ENCODE results near the gene GUCY2F. TPM values are rescaled to one million over a fixed set of nuclear protein-coding genes. Genes with fewer than 3 reads are reported as not detected.
A peak's percentile ranks its signal among the peaks of the same experiment; 100 is the strongest.

GUCY2F gene
- total RNA-seq, 1 experiment from 2014 or later, result not detected

DNA sequence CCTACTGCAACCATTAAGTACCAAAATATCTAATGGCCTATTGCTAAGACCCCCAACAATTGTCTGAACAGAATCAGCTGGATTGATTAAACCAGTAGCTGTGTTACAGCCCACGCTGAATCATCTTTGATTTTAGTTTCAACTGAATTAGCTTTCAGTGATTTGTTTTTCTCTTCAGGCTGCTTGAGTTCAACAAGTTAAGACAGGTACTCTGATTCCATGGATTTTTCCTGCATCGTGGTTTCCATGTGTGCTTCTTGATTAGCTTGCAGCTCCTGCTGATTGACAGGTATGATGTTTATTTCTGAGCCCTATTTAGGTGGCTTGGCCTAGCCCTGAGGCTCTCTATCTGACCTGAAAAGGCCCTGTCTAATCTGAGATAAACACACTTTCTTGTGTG lies 91.3 kb downstream of the GUCY2F start:
- intact Hi-C loops (cut with micrococcal nuclease; ENCODE audit: unreplicated experiment), result no loop called here
- H3K9me3 Mint-ChIP-seq (ENCODE audit: unreplicated experiment), result no peaks in the 10 kb centered on the region
- peaks cover 3% of the 10 kb centered on the region for H3K27me3 Mint-ChIP-seq (ENCODE audit: insufficient read depth, unreplicated experiment)
- no peak for DNase-seq
- ChIA-PET CTCF (no interaction called here), POLR2A (no interaction called here)
- no TSS peak for BruUV-seq (replicated peaks)
- H3K36me3 ChIP-seq (ENCODE audit: control insufficient read depth, insufficient read depth, low read length), result no peaks in the 10 kb centered on the region
- H3K36me3 Mint-ChIP-seq (ENCODE audit: insufficient read depth, unreplicated experiment), result no peaks in the 10 kb centered on the region
- H3K9me3 ChIP-seq, result no peaks in the 10 kb centered on the region
- H3K4me3 Mint-ChIP-seq (ENCODE audit: unreplicated experiment), result no peak overlapping the region
- peaks cover 6% of the 10 kb centered on the region for H3K4me1 Mint-ChIP-seq (ENCODE audit: low read depth, unreplicated experiment)
- H3K27me3 ChIP-seq (replicated peaks; ENCODE audit: control insufficient read depth, insufficient read depth, low read length), result no peaks in the 10 kb centered on the region; the same call in 1 of the 2 replicates
- TF ChIP-seq, protein P1, sequence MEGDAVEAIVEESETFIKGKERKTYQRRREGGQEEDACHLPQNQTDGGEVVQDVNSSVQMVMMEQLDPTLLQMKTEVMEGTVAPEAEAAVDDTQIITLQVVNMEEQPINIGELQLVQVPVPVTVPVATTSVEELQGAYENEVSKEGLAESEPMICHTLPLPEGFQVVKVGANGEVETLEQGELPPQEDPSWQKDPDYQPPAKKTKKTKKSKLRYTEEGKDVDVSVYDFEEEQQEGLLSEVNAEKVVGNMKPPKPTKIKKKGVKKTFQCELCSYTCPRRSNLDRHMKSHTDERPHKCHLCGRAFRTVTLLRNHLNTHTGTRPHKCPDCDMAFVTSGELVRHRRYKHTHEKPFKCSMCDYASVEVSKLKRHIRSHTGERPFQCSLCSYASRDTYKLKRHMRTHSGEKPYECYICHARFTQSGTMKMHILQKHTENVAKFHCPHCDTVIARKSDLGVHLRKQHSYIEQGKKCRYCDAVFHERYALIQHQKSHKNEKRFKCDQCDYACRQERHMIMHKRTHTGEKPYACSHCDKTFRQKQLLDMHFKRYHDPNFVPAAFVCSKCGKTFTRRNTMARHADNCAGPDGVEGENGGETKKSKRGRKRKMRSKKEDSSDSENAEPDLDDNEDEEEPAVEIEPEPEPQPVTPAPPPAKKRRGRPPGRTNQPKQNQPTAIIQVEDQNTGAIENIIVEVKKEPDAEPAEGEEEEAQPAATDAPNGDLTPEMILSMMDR (IDR thresholded peaks at IDR 0.05; ENCODE audit: insufficient read depth in 1 of 2, low read depth in 1 of 2, low read length in 1 of 2, severe bottlenecking in 1 of 2, unreplicated experiment in 1 of 2), result no peak
- H3K4me3 ChIP-seq (ENCODE audit: low read depth, low read length), result no peak overlapping the region
- no peak overlapping the region for H3K27ac Mint-ChIP-seq (ENCODE audit: unreplicated experiment)
- no peaks in the 10 kb centered on the region for H3K4me1 ChIP-seq

DNA sequence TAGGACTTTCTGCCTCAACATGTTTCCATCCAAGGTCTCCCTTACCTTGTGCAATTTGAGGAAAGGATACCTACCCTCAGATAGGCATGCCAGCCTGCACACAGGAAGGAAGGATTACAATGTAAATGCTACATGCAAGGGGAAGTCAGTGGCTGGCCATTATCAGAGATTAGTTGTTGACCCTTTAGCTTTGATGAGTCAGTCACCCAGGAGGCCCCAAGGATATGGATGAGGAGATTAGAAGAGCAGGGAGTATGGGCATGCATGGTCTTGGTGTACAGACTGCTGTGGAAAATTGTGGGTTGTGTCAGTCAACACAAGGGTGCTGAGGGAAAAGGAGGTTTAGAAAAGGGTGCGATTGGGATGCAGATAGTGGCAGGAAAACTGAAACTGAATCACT lies 92.0 kb downstream of the GUCY2F start:
- Mint-ChIP-seq H3K36me3 (ENCODE audit: insufficient read depth, unreplicated experiment) (no peaks in the 10 kb centered on the region), H3K9me3 (ENCODE audit: unreplicated experiment) (no peaks in the 10 kb centered on the region), H3K4me1 (ENCODE audit: low read depth, unreplicated experiment) (peaks cover 6% of the 10 kb centered on the region), H3K27ac (ENCODE audit: unreplicated experiment) (no peak overlapping the region), H3K4me3 (ENCODE audit: unreplicated experiment) (no peak overlapping the region), H3K27me3 (ENCODE audit: insufficient read depth, unreplicated experiment) (peaks cover 3% of the 10 kb centered on the region)
- TF ChIP-seq, protein P1 (IDR thresholded peaks at IDR 0.05; ENCODE audit: insufficient read depth in 1 of 2, low read depth in 1 of 2, low read length in 1 of 2, severe bottlenecking in 1 of 2, unreplicated experiment in 1 of 2), result no peak
- Histone ChIP-seq H3K27me3 (replicated peaks; ENCODE audit: control insufficient read depth, insufficient read depth, low read length) (no peaks in the 10 kb centered on the region; the same call in 1 of the 2 replicates), H3K9me3 (no peaks in the 10 kb centered on the region), H3K4me1 (no peaks in the 10 kb centered on the region), H3K4me3 (ENCODE audit: low read depth, low read length) (no peak overlapping the region), H3K36me3 (ENCODE audit: control insufficient read depth, insufficient read depth, low read length) (no peaks in the 10 kb centered on the region)
- ChIA-PET POLR2A (no interaction called here), CTCF (no interaction called here)
- no peak for DNase-seq
- no TSS peak for BruUV-seq (replicated peaks)
- intact Hi-C loops (cut with micrococcal nuclease; ENCODE audit: unreplicated experiment), result loop anchor here (10.0 kb wide), 1 partner anchor 445 kb away; no protein-coding TSS in a partner anchor

DNA sequence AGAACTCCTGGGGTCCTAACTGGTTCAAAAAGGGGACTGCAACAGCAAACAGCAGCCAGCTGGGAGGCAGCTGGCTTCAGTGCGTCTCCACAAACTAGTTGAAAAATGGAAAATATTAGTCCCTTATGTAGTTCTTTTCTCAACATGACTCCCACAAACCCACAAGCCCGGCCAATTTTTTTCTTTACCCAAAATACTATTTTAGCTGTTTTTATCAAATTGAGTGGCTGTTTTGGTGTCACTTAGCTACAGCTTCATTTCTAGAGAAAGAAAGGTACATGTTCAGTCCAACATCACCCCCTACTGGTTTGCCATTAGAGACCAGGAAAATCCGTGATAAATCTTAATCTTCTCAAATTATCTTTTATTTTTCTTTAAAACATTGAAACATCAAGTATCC lies 97.2 kb downstream of the GUCY2F start:
- Histone ChIP-seq H3K4me1 (no peaks in the 10 kb centered on the region), H3K4me3 (ENCODE audit: low read depth, low read length) (no peak overlapping the region), H3K36me3 (ENCODE audit: control insufficient read depth, insufficient read depth, low read length) (no peaks in the 10 kb centered on the region), H3K9me3 (no peaks in the 10 kb centered on the region), H3K27me3 (replicated peaks; ENCODE audit: control insufficient read depth, insufficient read depth, low read length) (no peaks in the 10 kb centered on the region)
- BruUV-seq (replicated peaks), result no TSS peak
- Mint-ChIP-seq H3K27me3 (ENCODE audit: insufficient read depth, unreplicated experiment) (no peaks in the 10 kb centered on the region), H3K4me1 (ENCODE audit: low read depth, unreplicated experiment) (peaks cover under 1% of the 10 kb centered on the region), H3K9me3 (ENCODE audit: unreplicated experiment) (no peaks in the 10 kb centered on the region), H3K27ac (ENCODE audit: unreplicated experiment) (no peak overlapping the region), H3K4me3 (ENCODE audit: unreplicated experiment) (no peak overlapping the region), H3K36me3 (ENCODE audit: insufficient read depth, unreplicated experiment) (no peaks in the 10 kb centered on the region)
- DNase-seq, result peak in 1 of 2 experiments; percentile 7
- POLR2A ChIA-PET, result no interaction called here
- TF ChIP-seq, protein P1 (IDR thresholded peaks at IDR 0.05; ENCODE audit: insufficient read depth in 1 of 2, low read depth in 1 of 2, low read length in 1 of 2, severe bottlenecking in 1 of 2, unreplicated experiment in 1 of 2), result peak in 1 of 2 experiments; percentile 24
- intact Hi-C loops (cut with micrococcal nuclease; ENCODE audit: unreplicated experiment), result loop anchor here (1.0 to 10.0 kb wide), 4 partner anchors 334 to 802 kb away; no protein-coding TSS in a partner anchor
- CTCF ChIA-PET, result interaction anchor here (1.6 kb wide), 1 partner anchor 686 kb away, joined by 21 read pairs; no protein-coding TSS in a partner anchor
